Osteocyte (in vitro differentiated cells): ENCODE results near the gene INTS7. TPM values are rescaled to one million over a fixed set of nuclear protein-coding genes. Genes with fewer than 3 reads are reported as not detected.
A peak's percentile ranks its signal among the peaks of the same experiment; 100 is the strongest.

ENCODE experiments used
- DNase-seq: peaks from one replicate; pipeline ENCODE4 v3.0.0; 2021; ENCODE audit warnings: mixed read lengths; ENCODE audit not compliant: unreplicated experiment; ENCODE audit errors: extremely low spot score
- H3K27ac Mint-ChIP-seq: one replicate; pipeline ENCODE4 v1.8.0; 2021; ENCODE audit warnings: mild to moderate bottlenecking, mixed read lengths; ENCODE audit not compliant: unreplicated experiment
- H3K27me3 Mint-ChIP-seq: one replicate; pipeline ENCODE4 v1.8.0; 2021; ENCODE audit warnings: mixed read lengths; ENCODE audit not compliant: unreplicated experiment
- H3K36me3 Mint-ChIP-seq: one replicate; pipeline ENCODE4 v1.8.0; 2021; ENCODE audit warnings: mixed read lengths; ENCODE audit not compliant: unreplicated experiment
- H3K4me1 Mint-ChIP-seq: one replicate; pipeline ENCODE4 v1.8.0; 2021; ENCODE audit warnings: mixed read lengths; ENCODE audit not compliant: unreplicated experiment
- H3K4me3 Mint-ChIP-seq: one replicate; pipeline ENCODE4 v1.8.0; 2021; ENCODE audit warnings: mild to moderate bottlenecking, moderate library complexity, mixed read lengths; ENCODE audit not compliant: unreplicated experiment
- H3K9me3 Mint-ChIP-seq: one replicate; pipeline ENCODE4 v1.8.0; 2021; ENCODE audit warnings: mixed read lengths; ENCODE audit not compliant: unreplicated experiment
- CTCF ChIP-seq: fragments of 200-600 bp; sonication (generic); IDR thresholded peaks from 2 replicates; pipeline ENCODE4 v1.5.0; 2021; ENCODE audit warnings: antibody characterized with exemption, mild to moderate bottlenecking, moderate library complexity
- total RNA-seq: library from RNA; stranded (reverse); gene quantifications from 2 replicates; pipeline ENCODE4 v1.2.1, GENCODE V29; 2021

The INTS7 gene
- total RNA-seq, 1 donor from 2014 or later = 18.4 TPM

- Mint-ChIP-seq H3K4me3 (no peak overlapping the region), H3K27me3 (no peaks in the 10 kb centered on the region), H3K4me1 (peaks cover 15% of the 10 kb centered on the region), H3K36me3 (no peaks in the 10 kb centered on the region), H3K27ac (no peak overlapping the region), H3K9me3 (no peaks in the 10 kb centered on the region)
- TF ChIP-seq CTCF = no peak
- DNase-seq = no peak
These were observed 10.6 kb upstream of the INTS7 start for GRCh38 chr1:212045981-212046380.

- DNase-seq = no peak
- H3K9me3 Mint-ChIP-seq = no peaks in the 10 kb centered on the region
These were observed 9.5 kb upstream of the INTS7 start for GRCh38 chr1:212044851-212045250.

GRCh38 chr1:212042436-212042835, 7.1 kb upstream of the INTS7 start:
- H3K27ac Mint-ChIP-seq = peak overlapping the region; percentile 80
- H3K36me3 Mint-ChIP-seq = no peaks in the 10 kb centered on the region
- DNase-seq = no peak

More at GRCh38 chr1:212044851-212045250, 9.5 kb upstream of the INTS7 start:
- Mint-ChIP-seq H3K36me3 (no peaks in the 10 kb centered on the region), H3K27me3 (no peaks in the 10 kb centered on the region), H3K4me1 (peaks cover 22% of the 10 kb centered on the region), H3K27ac (no peak overlapping the region), H3K4me3 (no peak overlapping the region)
- no peak for TF ChIP-seq CTCF

DNA sequence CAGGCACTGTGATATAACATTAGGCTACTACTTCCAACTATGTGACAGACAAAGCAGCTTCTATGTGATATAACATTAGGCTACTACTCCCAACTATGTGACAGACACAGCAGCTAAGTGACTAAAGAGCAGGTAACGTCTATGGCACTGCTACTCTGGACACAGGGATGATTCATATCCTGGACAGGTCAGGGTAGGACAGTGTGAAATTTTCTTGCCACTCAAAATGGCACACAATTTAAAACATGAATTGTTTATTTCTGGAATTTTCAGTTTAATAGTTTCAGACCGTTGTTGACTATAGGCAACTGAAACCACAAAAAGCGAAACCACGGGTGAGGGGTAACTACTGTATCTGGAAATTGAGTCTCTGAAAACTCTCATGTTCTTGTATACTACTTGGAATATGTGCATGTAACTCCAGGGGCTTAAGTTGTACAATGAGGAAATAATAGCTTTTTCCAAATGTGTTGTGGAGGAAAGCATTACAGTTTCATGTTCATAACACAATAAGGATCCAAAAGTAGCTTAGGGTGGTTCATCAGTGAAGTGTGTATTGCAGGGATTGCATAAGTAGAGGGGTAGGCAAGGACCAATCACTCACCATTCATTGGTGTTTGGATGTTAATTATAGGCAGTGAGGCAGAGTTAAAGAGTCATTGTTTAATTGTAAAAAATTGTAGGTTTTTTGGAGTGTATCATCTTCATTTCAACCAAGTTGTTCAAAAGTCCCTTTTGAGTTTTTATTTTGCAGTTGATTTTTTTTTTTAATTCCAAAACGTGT, 5.5 kb upstream of the INTS7 start:
- peak overlapping the region; percentile 42 for H3K27ac Mint-ChIP-seq
- H3K27me3 Mint-ChIP-seq = no peaks in the 10 kb centered on the region
- H3K9me3 Mint-ChIP-seq = no peaks in the 10 kb centered on the region
- H3K4me3 Mint-ChIP-seq = peak overlapping the region; percentile 44
- H3K36me3 Mint-ChIP-seq = no peaks in the 10 kb centered on the region
- peaks cover 45% of the 10 kb centered on the region for H3K4me1 Mint-ChIP-seq
- TF ChIP-seq CTCF = no peak
- DNase-seq = no peak

More at GRCh38 chr1:212042436-212042835, 7.1 kb upstream of the INTS7 start:
- Mint-ChIP-seq H3K4me1 (peaks cover 31% of the 10 kb centered on the region), H3K9me3 (no peaks in the 10 kb centered on the region), H3K4me3 (no peak overlapping the region), H3K27me3 (no peaks in the 10 kb centered on the region)
- TF ChIP-seq CTCF = no peak

DNA sequence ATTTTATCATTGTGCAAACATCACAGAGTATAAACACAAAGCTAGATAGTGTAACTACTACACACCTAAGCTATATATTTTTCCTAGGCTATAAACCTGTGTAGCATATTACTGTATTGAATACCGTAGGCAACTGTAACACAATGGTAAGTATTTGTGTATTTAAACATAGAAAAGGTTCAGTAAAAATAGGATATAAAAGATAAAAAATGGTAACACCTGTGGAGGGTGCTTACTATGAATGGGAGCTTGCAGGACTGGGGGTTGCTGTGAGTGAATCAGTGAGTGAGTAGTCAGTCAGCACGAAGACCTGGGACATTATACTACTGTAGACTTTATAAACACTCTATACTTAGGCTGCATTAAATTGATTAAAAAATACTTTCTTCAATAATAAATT, 4.3 kb upstream of the INTS7 start:
- H3K27ac Mint-ChIP-seq = peak overlapping the region; percentile 34
- no peak for TF ChIP-seq CTCF
- H3K4me3 Mint-ChIP-seq = no peak overlapping the region
- H3K36me3 Mint-ChIP-seq = no peaks in the 10 kb centered on the region
- no peaks in the 10 kb centered on the region for H3K9me3 Mint-ChIP-seq
- H3K4me1 Mint-ChIP-seq = peaks cover 45% of the 10 kb centered on the region
- DNase-seq = no peak
- H3K27me3 Mint-ChIP-seq = no peaks in the 10 kb centered on the region
